Mammary microvascular endothelial cell (primary cell): ENCODE measurements around the gene MFSD8. TPM values are rescaled to one million over a fixed set of nuclear protein-coding genes. Genes with fewer than 3 reads are reported as not detected.

Source experiments
- total RNA-seq: library from RNA; depleted of rRNA; stranded (reverse); fragments of >200 nt; gene quantifications from 2 replicates; pipeline ENCODE4 v1.2.3, GENCODE V29; 2015

MFSD8 gene, protein sequence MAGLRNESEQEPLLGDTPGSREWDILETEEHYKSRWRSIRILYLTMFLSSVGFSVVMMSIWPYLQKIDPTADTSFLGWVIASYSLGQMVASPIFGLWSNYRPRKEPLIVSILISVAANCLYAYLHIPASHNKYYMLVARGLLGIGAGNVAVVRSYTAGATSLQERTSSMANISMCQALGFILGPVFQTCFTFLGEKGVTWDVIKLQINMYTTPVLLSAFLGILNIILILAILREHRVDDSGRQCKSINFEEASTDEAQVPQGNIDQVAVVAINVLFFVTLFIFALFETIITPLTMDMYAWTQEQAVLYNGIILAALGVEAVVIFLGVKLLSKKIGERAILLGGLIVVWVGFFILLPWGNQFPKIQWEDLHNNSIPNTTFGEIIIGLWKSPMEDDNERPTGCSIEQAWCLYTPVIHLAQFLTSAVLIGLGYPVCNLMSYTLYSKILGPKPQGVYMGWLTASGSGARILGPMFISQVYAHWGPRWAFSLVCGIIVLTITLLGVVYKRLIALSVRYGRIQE
- total RNA-seq = 7.5 and 9.9 TPM in 2 replicates

DNA sequence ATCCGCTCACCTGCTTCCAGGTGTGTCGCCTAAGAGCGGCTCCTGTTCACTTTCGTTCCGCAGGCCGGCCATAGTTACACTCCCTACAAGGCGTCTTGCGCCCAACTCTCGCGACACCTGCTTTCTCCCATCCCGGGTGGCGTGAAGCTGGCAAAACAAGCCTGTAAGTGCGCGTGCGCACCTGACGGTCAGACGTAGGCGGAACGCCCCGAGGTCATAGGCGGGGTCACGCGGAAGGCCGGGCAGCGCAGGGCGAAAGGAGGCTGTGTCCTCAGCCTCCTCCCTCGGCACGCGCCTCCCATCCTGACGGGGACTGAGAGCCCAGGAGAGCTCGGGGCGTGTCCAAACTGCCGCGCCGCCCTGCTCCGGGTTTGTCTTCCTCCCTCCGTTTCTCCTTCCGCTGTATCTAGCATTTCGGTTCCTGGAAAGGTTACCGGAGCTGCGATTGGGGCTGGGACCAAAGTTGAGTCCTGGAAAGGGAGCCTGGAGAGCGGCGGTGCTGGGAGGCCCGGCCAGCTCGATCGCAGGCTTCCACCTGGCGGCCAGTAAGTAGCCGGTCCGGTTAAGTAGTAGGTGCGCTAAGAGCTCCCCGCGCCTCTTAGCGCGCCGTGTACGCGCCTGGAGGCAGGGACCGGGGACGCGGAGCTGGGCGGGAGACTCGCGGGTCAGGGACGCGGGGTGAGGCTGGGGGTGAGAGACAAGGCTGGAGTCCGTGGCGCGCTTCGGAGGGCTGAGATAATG lies at the start of gene MFSD8, which contains the start of gene ABHD18:
Gene MFSD8 (minus strand): TSS at position 112 of the 741 bp plus-strand sequence. CDS start 40 bp downstream, at position 72.
Gene ABHD18 (plus strand): TSS at position 345 of the 741 bp plus-strand sequence. CDS start 17,550 bp downstream, outside the sequence.

DNA sequence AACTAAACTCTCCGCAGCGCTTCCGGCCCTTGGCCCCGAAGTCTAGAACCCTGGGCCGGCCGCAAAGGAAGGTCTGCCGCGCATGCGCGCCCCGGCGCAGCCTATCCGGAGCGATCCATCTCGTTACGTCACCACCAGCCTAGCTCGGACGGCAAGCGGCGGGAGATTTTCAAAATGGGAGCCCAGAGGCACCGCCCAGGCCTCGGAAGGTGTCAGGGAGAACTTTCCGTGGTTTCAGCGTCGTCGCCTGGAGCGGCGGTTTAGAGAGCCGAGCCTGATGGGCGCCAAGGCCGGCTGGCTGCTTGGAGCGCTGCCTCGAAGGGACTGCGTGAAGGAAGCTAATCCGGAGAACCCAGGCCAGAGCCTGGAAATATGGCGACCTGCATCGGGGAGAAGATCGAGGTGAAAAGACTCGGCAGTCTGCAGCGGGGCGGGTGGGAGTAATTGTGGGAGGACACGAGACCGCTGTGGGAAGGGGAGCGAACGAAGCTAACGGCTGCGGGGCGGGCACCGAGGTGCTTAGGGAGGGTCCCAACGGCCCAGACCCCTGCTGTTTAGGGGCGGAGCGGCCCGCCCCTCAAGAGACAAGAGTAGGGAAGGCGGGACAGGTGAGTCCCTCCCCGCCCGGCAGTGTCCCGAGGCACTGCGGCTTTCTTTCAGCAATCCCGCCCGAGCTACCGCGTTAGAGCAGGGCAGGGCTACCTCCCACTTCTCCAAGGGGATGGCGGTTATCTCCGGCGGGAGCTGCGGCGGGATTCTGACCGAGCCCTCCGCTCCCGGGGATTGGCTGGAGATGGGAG lies 84.0 kb downstream of the MFSD8 start, which contains the start of gene PLK4:
Gene PLK4 (plus strand): TSS at position 131 of the 800 bp plus-strand sequence. CDS start 242 bp downstream, at position 373.

Other genes with a start within 250 kb of the MFSD8 start
- not detected in 2 replicates for gene SLC25A31, start 234.8 kb downstream of the MFSD8 start, total RNA-seq
- 9.8 and 17.3 TPM in 2 replicates for gene HSPA4L, start 182.9 kb downstream of the MFSD8 start, total RNA-seq
- gene PLK4, start 84.3 kb downstream of the MFSD8 start, total RNA-seq = 16.3 and 17.4 TPM in 2 replicates
- gene ABHD18, start 233 bp upstream of the MFSD8 start, total RNA-seq = 3.6 and 5.1 TPM in 2 replicates
- gene LARP1B, start 96.1 kb upstream of the MFSD8 start, total RNA-seq = 17.0 and 17.5 TPM in 2 replicates